Mesothelial cell of epicardium (in vitro differentiated cells): ENCODE measurements around the gene JUNB. TPM values are rescaled to one million over a fixed set of nuclear protein-coding genes. Genes with fewer than 3 reads are reported as not detected.

Source experiments
- DNase-seq, 2 experiments: peaks; one replicate each; pipeline ENCODE4 v3.0.0; 2021; ENCODE audit warnings: low spot score in 2 of 2; ENCODE audit not compliant: unreplicated experiment in 2 of 2
- H3K27ac Mint-ChIP-seq: 2 replicates; pipeline ENCODE4 v1.8.0; 2021; ENCODE audit warnings: mixed read lengths
- H3K27me3 Mint-ChIP-seq: 2 replicates; pipeline ENCODE4 v1.8.0; 2021; ENCODE audit warnings: low read depth, mixed read lengths
- H3K36me3 Mint-ChIP-seq: 2 replicates; pipeline ENCODE4 v1.8.0; 2021; ENCODE audit warnings: mixed read lengths
- H3K4me1 Mint-ChIP-seq: 2 replicates; pipeline ENCODE4 v1.8.0; 2021; ENCODE audit warnings: mixed read lengths
- H3K4me3 Mint-ChIP-seq: 2 replicates; pipeline ENCODE4 v1.8.0; 2021; ENCODE audit warnings: mild to moderate bottlenecking, moderate library complexity, mixed read lengths
- H3K9me3 Mint-ChIP-seq: 2 replicates; pipeline ENCODE4 v1.8.0; 2021; ENCODE audit warnings: mixed read lengths
- total RNA-seq: library from RNA; stranded (reverse); gene quantifications from 3 replicates; pipeline ENCODE4 v1.2.1, GENCODE V29; 2021
- TF ChIP-seq, protein P1 (sequence below): fragments of 200-600 bp; sonication (generic); IDR thresholded peaks from one replicate; pipeline ENCODE4 v1.5.0; 2021; ENCODE audit warnings: antibody characterized with exemption; ENCODE audit not compliant: unreplicated experiment

The JUNB gene
- 160 to 169 TPM (median 164 TPM) in 3 replicates for total RNA-seq

DNA sequence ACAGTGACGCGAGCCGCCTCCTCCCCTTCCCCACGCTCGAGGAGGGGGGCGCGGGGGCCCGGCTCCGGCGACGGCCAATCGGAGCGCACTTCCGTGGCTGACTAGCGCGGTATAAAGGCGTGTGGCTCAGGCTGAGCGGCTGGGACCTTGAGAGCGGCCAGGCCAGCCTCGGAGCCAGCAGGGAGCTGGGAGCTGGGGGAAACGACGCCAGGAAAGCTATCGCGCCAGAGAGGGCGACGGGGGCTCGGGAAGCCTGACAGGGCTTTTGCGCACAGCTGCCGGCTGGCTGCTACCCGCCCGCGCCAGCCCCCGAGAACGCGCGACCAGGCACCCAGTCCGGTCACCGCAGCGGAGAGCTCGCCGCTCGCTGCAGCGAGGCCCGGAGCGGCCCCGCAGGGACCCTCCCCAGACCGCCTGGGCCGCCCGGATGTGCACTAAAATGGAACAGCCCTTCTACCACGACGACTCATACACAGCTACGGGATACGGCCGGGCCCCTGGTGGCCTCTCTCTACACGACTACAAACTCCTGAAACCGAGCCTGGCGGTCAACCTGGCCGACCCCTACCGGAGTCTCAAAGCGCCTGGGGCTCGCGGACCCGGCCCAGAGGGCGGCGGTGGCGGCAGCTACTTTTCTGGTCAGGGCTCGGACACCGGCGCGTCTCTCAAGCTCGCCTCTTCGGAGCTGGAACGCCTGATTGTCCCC, at the start of gene JUNB:
Gene JUNB (plus strand): TSS at position 142 of the 706 bp plus-strand sequence. CDS start 286 bp downstream, at position 428.
- H3K4me1 Mint-ChIP-seq, result peaks cover 39% of the 10 kb centered on the region
- peak within 1 kb of the TSS; percentile 93 for H3K4me3 Mint-ChIP-seq
- H3K9me3 Mint-ChIP-seq, result no peaks in the 10 kb centered on the region
- H3K27me3 Mint-ChIP-seq, result no peaks in the 10 kb centered on the region
- H3K27ac Mint-ChIP-seq, result peak within 1 kb of the TSS; percentile 98
- TF ChIP-seq, protein P1, sequence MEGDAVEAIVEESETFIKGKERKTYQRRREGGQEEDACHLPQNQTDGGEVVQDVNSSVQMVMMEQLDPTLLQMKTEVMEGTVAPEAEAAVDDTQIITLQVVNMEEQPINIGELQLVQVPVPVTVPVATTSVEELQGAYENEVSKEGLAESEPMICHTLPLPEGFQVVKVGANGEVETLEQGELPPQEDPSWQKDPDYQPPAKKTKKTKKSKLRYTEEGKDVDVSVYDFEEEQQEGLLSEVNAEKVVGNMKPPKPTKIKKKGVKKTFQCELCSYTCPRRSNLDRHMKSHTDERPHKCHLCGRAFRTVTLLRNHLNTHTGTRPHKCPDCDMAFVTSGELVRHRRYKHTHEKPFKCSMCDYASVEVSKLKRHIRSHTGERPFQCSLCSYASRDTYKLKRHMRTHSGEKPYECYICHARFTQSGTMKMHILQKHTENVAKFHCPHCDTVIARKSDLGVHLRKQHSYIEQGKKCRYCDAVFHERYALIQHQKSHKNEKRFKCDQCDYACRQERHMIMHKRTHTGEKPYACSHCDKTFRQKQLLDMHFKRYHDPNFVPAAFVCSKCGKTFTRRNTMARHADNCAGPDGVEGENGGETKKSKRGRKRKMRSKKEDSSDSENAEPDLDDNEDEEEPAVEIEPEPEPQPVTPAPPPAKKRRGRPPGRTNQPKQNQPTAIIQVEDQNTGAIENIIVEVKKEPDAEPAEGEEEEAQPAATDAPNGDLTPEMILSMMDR, result no peak
- DNase-seq, result peak; percentile 89 to 95
- H3K36me3 Mint-ChIP-seq, result peaks cover under 1% of the 10 kb centered on the region

DNA sequence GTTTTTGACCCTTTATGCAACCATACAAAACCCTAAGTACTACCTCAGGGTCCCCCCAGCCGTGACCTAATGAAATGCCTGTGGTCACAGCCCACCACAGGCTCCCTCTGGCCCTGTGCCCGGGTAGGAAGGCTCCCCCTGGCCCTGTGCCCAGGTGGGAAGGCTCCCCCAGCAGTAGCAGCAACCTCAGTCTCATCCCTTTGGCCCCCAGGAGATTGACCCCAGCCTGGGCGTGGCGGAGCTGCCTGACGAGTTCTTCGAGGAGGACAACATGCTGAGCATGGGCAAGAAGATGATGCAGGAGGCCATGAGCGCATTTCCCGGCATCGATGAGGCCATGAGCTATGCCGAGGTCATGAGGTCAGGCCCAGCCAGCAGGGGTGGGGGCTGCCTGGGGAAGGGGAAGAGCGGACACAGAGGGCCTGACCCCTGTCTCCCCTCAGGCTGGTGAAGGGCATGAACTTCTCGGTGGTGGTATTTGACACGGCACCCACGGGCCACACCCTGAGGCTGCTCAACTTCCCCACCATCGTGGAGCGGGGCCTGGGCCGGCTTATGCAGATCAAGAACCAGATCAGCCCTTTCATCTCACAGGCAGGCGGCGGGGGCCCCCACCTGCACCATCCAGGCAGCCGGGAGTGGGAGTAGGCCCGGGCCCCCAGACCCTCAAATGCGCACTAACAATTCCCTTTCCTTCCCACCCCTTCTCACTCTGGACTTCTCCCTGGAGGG, 46.0 kb upstream of the JUNB start:
- TF ChIP-seq, protein P1, result no peak
- no peak for DNase-seq
- H3K4me1 Mint-ChIP-seq, result no peaks in the 10 kb centered on the region
- H3K9me3 Mint-ChIP-seq, result peaks cover 6% of the 10 kb centered on the region
- no peak overlapping the region for H3K4me3 Mint-ChIP-seq
- peaks cover 35% of the 10 kb centered on the region for H3K36me3 Mint-ChIP-seq
- no peak overlapping the region for H3K27ac Mint-ChIP-seq
- H3K27me3 Mint-ChIP-seq, result peaks cover 18% of the 10 kb centered on the region

DNA sequence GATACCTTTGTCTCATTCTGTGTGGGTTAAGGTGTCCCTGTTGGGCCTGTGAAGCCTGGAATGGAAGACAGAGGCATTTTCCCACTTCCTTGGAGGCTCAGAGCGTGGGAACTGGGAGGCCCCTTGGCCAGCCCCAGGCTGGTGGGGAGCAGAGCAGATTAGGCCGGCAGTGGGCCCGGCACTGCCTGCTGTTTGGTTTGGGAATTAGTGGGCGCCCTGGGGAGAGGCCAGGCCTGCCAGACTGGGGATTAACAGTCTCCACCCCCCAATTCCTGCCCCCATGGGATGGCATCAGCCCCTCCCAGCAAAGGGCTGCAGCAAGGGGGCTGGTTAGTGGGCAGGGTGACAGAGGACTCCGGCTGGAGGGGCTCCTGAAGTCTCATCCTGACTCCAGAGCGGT, 42.8 kb upstream of the JUNB start:
- DNase-seq, result no peak
- no peak overlapping the region for H3K4me3 Mint-ChIP-seq
- peaks cover 48% of the 10 kb centered on the region for H3K27me3 Mint-ChIP-seq
- H3K4me1 Mint-ChIP-seq, result no peaks in the 10 kb centered on the region
- H3K36me3 Mint-ChIP-seq, result peaks cover 27% of the 10 kb centered on the region
- TF ChIP-seq, protein P1, result no peak
- H3K27ac Mint-ChIP-seq, result no peak overlapping the region
- peaks cover 6% of the 10 kb centered on the region for H3K9me3 Mint-ChIP-seq

DNA sequence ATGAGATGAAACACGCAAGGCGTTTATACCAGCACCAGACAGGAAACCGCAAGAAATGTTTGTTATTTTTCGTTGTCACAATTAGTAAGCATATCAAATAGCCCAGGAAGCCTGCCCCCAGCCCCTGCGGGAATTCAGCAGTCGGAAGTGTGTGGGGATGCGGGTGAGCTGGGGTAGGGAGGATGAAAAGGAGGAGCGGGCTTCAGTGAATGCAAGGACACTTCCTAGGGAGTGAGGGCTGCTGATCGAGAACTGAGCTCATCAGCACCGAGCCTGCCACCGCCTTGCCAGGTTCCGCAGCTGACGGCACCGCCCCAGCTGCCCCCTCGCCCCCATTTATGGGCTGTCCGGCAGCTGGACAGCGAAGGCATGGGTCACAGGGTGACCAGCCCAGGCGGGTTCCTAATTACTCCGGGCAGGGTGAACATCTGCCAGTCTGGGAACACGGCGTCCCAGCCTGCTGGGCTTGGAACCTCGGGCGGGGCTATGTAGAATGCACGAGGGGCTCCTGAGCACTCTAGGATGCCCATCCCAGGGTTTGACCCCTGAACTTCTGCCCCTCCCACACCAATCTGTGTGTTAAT, 41.3 kb upstream of the JUNB start:
- Mint-ChIP-seq H3K9me3 (peaks cover 6% of the 10 kb centered on the region), H3K4me3 (no peak overlapping the region), H3K27me3 (peaks cover 52% of the 10 kb centered on the region), H3K36me3 (peaks cover 21% of the 10 kb centered on the region), H3K4me1 (no peaks in the 10 kb centered on the region), H3K27ac (no peak overlapping the region)
- TF ChIP-seq, protein P1, result no peak
- DNase-seq, result no peak

DNA sequence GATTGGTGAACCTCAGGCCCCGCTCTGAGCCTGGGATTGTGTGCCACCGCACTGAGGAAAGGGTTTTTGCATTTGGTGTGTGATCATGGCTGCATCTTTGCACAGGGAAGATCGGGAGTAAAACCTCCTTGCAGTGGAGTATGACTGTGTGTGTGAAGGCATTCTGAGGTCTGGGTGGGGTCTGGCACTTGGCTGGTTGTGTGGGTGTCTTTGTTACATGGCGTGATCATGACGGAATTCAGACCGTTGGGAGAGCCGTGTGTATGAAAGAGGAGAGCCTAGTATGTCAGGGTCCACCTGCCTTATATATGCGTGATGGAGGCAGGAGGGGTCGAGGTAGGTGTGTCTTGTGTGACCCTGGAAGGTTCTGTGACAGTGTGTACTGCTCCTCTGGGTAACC, 40.4 kb upstream of the JUNB start:
- no peaks in the 10 kb centered on the region for H3K4me1 Mint-ChIP-seq
- DNase-seq, result no peak
- peaks cover 6% of the 10 kb centered on the region for H3K9me3 Mint-ChIP-seq
- peaks cover 56% of the 10 kb centered on the region for H3K27me3 Mint-ChIP-seq
- H3K36me3 Mint-ChIP-seq, result peaks cover 16% of the 10 kb centered on the region
- TF ChIP-seq, protein P1, result no peak
- no peak overlapping the region for H3K4me3 Mint-ChIP-seq
- H3K27ac Mint-ChIP-seq, result no peak overlapping the region
